GM21717 (cell line): ENCODE data around the gene ZBTB25.
A peak's percentile ranks its signal among the peaks of the same experiment; 100 is the strongest.
"Not testable (repeated sequence)": the region's sequence is repeated elsewhere in the genome, so short reads cannot be mapped to it uniquely, and the experiment has no call there.

Experiments
- ATAC-seq: cut with Tn5 transposase; IDR thresholded peaks from one replicate; pipeline ENCODE4 v1.9.1; 2021; ENCODE audit warnings: mild to moderate bottlenecking, moderate library complexity; ENCODE audit not compliant: unreplicated experiment

Gene ZBTB25

DNA sequence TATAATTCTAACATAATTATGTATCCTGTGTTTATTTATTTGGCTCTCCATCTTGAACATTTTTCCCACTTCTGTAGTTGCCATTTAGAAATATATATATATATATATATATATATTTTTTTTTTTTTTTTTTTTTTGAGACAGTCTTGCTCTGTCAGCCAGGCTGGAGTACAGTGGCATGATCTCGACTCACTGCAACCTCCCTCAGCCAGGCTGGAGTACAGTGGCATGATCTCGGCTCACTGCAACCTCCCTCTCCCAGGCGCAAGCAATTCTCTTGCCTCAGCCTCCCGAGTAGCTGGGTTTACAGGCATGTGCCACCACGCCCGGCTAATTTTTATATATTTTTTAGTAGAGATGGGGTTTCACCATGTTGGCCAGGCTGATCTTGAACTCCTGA is 14.0 kb upstream of the ZBTB25 start:
- not testable (repeated sequence) for ATAC-seq

DNA sequence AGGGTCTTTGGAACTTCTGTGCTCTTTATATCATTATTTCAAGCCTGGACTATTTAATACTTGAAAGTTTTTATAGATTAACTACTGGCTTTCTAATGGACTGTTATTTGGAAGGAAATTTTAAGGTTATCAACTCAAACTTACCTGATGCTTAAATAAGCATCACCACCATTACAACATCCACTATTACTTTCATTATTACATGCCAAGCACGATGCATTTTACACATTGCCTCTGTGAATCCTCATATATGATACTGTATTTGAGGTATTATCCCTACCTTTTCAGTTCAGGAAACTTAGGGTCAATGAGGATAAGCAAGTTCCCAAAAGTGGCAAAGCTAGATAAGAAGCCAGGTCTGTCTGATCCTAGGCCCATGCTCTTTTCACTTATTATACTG is 13.3 kb upstream of the ZBTB25 start:
- ATAC-seq = no peak

DNA sequence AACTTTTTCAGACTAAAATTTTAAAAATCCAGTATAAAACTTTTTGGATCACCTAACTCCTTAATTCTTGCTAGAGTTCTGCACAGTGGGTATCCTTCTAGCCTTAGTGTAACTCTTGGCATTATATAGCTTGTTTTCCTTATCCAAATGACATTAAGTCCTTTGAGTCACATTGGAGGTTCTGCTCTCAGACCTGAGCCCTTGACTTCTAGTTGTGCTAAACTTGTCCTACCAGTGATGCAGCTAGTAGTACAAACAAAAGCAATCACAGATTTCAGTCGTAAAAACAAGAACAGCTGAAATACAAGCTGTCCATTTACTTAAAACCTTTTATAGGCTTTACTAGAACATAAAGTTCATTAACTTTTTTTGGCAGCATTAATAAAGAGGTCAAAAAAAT is 11.4 kb upstream of the ZBTB25 start:
- ATAC-seq = no peak

DNA sequence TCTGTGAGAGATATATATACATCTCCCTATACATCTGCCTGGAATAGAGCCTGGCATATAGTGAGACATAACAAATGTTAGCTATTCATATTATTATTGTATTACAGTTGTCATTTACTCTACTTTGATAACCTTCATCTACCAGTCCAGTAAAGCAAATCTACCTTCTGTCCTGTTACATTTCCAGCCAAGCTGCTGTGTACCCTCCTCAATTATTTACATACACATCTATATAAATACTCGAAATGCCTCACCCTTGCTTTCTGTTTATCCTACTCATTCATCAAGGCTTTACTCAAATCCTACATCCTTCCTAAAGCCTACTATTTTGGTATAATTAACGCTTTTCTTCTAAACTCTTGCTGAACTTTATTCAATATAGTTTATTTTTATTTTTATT is 9.6 kb upstream of the ZBTB25 start:
- ATAC-seq = no peak

DNA sequence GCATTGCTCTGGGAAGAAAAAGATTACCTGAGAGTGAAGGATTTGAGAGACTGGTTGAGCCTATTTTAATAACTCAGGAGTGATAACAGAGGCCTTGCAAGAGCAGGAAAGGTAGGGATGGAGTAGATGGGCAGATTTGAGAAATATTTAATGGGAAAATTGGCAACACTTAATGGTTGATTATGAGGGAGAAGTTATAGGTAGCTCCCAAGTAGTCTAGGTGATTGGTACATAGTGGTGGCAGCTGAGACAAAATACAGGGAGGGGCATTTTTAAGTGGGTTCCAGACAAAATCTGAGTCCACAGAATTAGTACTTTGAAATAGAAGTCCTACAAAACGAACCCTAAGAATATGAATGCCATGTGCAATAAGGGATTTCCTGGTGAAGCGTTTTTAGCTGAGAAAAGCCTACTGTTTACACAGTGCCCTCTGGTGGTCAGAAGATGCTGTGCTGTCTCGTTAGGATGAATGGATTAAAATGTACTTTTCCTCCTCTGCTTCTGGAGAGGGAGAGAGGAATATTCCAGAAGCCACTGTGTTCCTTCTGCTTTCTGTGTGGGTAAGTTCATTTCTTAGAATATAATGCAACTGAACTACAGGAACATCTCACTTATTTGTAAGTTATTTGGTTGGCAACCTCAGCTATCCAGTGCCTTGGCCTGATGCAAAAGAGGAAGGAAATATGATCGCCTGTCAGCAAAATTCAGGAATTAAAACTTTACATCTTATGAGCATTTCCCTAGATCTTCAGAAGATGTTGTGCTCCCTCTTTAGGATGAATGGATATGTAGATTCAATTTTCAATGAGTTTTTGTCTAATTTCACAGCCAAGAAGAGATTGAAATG is 7.4 kb upstream of the ZBTB25 start:
- no peak for ATAC-seq

DNA sequence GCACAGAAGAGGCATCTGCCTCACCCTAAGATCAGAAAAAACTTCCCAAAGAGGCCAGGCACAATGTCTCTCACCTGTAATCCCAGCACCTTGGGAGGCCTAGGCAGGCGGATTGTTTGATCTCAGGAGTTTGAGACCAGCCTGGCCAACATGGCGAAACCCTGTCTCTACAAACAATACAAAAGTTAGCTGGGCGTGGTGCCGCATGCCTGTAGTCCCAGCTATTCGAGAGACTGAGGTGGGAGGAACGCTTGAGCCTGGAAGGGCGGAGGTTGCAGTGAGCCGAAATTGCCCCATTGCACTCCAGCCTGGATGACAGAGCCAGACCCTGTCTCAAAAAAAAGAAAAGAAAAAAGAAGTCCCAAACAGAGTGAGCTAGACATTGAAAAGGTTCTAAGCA is 5.4 kb upstream of the ZBTB25 start:
- ATAC-seq = no peak

DNA sequence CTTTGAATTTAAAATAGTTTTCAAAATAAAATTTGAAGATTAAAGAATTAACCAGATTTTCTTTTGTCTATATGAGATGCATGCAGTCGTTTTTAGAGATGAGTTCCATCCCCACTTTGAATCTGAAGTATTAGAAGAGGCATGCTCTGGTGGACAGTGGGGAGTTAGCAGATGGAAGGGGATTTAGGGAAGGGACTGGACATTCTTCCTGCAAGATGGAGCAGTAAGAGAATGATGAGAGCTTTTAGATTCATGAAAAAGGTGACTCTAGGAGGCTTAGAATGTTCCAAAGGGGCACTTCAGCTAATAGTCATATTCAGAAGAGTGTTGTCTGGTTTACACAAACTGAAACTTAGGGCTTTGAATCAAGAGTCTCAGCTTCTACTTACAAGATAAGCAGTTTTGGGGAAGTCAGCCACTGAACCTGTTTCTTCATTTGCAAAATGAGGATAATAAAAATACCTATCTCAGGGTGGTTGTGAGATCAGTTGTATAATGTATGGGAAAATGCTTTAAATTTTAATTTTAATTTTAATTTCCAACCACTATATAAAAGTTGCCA is 4.7 kb upstream of the ZBTB25 start:
- no peak for ATAC-seq

DNA sequence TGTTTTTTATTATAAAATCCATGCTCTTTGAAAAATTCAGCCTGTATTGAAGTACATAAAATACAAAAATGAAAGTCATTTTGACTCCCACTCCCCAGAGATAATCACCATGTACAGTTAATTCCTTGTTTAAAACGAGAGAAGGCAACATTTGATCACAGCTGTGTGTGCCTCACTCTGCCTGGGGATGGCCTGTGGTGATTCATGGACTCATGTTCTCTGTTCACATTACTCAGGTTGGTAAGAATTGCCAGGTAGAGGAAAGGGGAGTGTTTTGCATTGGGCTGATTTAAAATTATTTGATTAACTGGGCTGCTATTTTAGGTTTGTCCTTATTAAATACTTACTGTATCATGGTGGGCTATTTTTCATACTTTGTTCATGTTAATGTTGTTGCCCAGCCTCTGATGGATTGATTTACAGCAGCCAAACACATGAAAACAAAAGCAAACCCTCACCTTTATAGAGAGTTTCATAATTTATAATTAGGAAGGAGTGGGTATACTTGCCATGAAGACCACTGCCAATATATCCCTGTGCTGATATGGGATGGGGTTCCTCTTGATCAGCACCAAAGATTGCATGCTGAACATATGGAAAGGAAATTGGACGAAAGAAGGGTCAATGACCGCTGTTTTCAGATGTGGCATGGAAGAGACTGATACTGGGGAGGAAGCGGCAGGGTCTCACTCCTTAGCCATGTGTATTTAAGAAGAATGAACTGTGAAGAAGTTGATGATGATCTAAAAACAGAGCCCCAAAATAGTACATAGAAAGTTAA is 3.9 kb upstream of the ZBTB25 start:
- ATAC-seq = no peak

DNA sequence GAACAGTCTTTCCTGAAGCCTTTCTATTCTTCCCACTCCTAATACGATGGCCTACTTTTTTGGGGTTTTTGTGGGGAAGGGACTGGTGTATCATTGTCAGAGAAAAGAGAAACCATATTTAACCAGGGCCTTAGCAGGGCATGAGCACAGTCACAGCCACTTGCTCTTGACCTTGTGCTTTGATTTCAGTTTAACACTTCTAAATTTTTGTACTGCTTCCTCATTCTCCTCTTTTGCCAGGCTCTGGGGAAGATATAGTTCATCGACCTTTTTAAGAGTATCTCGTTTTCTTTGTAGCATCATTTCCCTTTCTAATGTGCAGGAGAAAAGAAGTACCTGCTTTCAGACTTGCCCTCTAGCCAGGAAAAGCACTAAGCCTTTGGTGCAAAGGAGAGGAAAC is 3.1 kb upstream of the ZBTB25 start:
- no peak for ATAC-seq

DNA sequence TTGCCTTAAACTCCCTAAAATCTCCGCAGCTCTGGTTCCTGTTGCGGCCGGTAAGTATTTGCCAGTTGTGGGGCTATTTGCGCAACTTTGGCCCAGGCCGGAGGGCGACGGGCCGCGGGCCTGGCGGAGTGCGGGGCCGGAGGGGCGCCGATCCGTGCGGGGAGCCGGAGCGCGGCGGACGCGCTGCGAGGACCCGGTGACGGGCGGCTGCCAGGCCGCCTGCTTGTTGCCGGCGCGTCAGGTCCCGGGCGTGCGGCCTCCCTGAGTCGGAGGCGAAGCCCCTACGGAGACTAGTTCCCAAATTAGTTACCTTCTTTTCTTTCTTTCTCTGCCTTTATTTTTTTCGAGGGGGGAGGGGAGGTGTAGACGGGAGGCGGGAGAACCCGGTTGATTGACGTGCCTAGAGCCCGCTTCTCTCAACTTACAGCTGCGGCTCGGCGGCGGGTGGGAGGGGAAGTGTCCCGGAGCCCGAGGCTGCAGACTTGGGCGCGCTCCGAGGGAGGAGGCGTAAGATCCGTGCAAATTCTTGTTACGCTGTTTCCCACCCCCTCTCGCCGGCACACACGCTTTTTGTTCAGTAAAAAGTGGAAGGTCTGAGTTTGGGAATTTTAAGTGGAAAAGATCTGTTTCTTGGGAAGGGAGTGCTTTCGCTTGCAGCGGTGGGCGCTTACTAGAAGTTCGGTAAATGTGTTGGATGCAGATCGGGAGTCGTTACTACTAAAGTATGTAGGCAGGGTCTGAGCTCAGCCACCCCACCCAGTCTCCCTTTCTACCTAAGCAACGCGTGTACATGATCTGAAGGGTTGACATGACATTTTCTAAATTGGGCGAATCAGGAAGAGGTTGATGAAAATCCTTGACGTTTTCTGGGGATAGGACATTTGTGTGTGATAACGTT is 1.5 kb upstream of the ZBTB25 start:
- peak; percentile 27 for ATAC-seq

DNA sequence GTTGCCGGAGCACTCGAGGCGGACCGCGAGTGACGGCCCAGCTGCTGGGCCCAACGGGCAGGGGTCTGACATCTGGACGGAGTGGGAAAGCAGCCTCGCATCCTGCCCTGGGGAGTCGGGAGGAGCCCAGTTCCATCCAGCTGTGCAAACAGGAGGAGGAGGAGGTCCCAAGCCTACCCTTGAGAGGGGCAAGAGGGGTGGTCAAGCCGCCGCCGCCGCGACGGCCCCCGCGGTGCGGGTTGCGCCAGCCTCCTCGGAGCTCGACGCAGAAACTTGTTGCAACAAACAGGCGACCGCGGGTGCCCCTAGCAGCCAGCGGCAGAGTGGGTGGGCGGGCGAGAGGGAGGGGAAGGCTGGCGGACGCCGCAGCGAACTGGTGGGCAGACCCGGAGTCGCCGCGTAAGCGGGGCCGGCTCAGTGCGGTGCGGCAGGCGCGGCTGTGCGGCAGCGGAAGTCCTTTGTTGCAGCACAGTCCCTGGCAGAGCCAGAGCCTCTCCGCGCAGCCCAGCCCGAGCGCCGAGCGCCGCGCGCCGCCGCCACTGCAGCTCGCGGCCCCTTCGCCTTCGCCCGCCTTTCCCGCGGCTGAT is 765 bp upstream of the ZBTB25 start, which contains the start of gene ZBTB1:
Gene ZBTB1, plus strand, starts transcription at position 461 of the 587 bp plus-strand sequence. CDS start 16,735 bp downstream, outside the sequence.
- ATAC-seq = peak; percentile 27

DNA sequence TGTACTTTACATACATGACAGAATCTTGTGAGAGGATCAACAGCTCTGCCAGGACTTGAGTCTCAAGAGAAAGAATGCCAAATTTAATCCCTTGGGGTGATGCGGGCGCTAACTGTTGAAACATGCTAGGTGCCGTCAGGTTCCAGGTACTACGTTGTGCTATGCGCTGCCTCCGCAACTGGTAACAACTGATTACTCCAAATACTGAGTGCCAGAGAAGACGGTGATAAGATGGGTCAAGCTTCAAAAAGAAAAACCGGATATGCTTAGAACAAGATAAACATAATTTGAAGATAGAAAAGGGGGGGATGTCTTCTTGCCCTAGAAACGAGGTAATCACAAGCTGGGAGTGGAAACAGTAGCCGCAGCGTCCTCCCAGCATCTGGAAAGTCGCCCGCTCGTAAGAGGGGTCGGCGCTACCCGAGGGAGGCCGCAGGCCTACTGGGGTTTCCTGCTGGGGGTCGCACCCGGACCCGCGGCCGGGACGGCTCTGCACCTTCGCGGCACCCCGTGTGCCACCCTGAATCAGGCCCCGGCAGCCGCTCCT is 678 bp downstream of the ZBTB25 start:
- ATAC-seq = no peak

DNA sequence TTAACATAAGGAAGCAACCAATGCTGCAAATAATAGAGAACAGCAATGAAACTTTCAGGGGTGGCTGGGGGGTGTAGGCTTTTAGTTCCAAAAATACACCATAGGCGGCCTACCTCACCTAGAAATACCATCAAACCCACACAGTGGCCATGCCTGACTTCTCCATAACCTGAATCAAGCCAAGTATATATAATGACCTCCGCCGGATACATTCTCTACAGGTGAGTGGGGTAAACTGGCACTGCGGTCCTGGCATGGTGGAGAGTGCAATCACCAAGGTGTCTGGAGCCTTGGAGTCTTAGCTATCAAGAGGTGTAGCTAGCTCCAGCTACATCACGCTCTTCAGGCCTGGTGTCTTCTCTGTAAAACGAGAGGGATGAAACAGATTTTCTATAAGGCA is 1.2 kb downstream of the ZBTB25 start:
- ATAC-seq = no peak

DNA sequence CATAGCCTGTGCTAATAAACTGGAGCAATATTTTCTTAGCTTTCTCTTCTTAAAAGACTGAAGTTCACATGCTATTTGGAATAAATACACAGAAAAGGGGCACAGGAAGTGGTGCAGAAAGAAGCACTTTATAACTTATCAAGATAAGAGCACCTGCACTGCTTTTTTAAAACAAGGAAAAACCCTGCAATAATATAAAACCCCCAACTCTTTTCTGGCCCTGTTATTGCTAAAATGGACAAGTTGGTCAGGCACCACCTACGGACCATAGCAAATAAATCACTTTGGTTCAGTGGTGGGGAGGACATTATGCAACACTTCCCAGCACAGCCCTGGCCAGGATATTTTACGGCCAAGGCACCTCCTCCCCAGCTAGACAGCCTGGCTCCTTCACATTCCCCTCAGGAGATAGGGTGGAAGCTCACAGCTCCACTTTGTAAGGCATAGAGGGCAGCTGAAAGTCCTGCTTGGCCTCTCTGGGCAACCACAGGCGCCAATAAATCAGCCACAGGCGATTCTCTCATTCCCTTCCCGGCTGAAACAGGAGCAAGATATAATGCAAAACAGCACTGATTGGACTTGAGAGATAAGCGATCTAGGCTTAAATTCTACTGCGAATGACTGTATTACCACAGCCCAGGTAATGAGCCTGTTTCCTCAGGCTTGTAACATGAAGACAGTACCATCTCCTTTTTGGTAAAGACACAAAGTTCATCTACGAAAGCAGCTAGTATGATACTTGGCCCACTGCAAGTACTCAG is 2.0 kb downstream of the ZBTB25 start:
- ATAC-seq = no peak

DNA sequence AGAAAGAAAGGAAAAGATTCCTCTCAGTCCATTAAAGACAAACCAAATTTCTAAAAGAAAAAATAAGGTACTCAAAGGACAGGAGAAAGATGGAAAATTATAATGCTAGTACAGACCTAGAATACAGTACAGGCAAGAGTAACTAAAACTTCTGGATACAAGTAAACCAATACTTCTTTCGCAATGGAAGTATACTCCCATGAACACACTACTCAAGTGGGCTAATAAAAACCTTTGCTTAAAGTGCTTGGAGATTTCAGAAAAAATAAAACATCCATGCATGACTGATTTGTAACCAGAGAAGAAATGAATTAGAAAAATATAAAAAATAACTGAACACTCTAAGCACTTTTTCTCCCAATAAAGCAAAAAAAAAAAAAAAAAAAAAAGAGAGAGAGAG is 3.5 kb downstream of the ZBTB25 start:
- ATAC-seq = no peak

DNA sequence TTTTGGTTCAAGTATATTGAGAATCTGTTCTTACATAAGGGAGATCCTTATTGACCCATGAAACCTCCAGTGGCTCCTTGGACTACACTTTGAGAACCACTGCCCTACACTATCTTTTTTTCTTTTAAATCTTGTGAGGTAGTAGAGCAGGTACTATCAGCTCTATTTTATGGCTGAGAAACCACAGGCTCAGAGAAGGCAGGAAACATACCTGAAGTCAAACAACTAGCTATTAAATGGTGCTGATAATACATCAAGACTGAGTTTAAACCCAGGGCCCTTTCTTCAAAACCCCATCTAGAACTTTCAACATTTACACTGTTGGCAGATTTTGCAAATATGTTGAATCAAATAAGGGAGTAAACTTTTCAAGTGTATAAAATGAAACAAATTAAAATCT is 6.9 kb downstream of the ZBTB25 start:
- ATAC-seq = no peak

DNA sequence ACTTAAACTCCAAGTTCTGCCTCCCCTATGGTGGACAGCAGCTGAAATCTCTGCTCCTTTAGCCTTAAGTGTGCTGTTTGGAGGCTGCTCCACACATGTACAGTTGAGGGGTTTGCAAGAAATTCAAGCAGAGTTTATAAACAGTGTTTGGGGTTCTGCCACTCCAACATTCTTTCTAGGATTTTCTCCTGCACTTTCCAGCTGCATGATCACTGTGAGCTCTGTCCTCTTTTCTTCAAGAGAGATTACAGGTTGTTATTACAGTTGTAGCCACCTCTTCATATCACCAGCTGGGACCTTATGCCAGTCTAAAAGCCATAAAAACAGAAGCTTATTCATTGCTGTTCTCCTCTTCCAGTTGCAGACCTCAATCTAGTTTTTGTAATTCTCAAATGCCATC is 8.4 kb downstream of the ZBTB25 start:
- no peak for ATAC-seq

DNA sequence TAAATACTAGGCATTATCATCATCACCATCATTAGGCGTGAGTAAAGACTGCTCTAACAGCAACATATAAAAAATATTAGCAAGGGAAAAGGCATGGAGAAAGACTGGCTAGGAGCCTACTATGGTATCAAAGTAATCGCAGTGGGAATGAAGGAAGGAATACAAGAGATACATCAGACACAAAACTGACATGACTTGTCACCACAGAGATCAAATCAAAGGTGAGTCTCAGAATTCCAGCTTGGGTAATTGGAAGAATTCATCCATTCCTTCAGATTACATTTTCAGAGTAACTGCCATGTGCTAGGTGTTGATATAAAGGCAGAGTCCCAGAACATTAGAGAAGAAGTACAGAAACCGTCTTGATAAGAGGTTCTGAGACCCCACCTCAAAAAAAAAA is 10.2 kb downstream of the ZBTB25 start:
- ATAC-seq = no peak

DNA sequence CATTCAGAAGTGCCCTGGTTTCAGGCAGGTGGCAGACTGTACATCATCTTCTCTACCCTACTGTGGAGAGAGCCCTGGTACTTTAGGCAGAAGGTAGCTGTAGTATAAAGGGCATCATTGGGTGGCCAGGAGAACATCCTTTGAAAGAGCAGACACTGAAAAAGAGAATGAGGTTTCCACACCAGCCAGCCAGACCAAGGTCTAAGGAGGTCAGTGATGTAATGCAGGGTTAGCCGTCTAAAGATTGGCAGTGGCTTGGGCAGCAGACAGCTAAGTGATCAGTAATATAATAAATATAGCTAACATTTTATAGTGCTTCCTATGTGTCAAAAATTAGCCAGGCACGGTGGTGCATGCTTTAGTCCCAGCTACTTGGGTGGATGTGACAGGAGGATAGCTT is 12.0 kb downstream of the ZBTB25 start:
- no peak for ATAC-seq
